Retina (tissue), 1 donor: ENCODE results near the gene MAML1.

Source experiments
- DNase-seq: peaks from one replicate; pipeline ENCODE4 v3.0.0-alpha.2; 2016

MAML1 gene

GRCh38 chr5:179824745-179825112, 92.1 kb downstream of the MAML1 start:
- DNase-seq, result no peak

- DNase-seq, result no peak
These were observed 93.1 kb downstream of the MAML1 start for GRCh38 chr5:179825655-179826182.
